H1 (cell line): Measurements from ENCODE around the gene SMAP1. TPM values are rescaled to one million over a fixed set of nuclear protein-coding genes. Genes with fewer than 3 reads are reported as not detected.

Source experiments
- CTCF ChIA-PET: fragments of 300-600 bp; sonication (Branson Sonifier 250); formaldehyde crosslinking; loops from one replicate; lab custom pipeline; 2021; ENCODE audit not compliant: partially characterized antibody; lab: Charles Lee
- POLR2A ChIA-PET: fragments of 300-600 bp; sonication (Branson Sonifier 250); formaldehyde crosslinking; loops from one replicate; lab custom pipeline; 2021; ENCODE audit warnings: inconsistent platforms; ENCODE audit not compliant: partially characterized antibody; lab: Charles Lee
- DNase-seq, 2 experiments: peaks; one replicate each; pipeline versions ENCODE4 v3.0.0 to v3.0.0-alpha.2; 2010 to 2022; ENCODE audit warnings: low spot score in 2 of 2, low read depth in 1 of 2, mixed read lengths in 1 of 2
- FAIRE-seq: peaks from 2 replicates; lab custom pipeline; 2011; peaks lifted over from hg19 to GRCh38; lab: Jason Lieb, UNC
- H2AFZ ChIP-seq: 2 replicates; pipeline ENCODE4 v1.8.1; 2012; ENCODE audit warnings: low read length, inconsistent platforms
- H2AK5ac ChIP-seq: 2 replicates; pipeline ENCODE4 v1.6.1; 2013; ENCODE audit warnings: low read depth, low read length
- H2BK120ac ChIP-seq: replicated peaks from 2 replicates; pipeline ENCODE3; 2013; ENCODE audit warnings: low read depth, low read length, inconsistent platforms
- H2BK12ac ChIP-seq: 2 replicates; pipeline ENCODE4 v1.6.1; 2013; ENCODE audit warnings: low read depth, low read length
- H2BK15ac ChIP-seq: 2 replicates; pipeline ENCODE4 v1.6.1; 2013; ENCODE audit warnings: low read length
- H2BK20ac ChIP-seq: 2 replicates; pipeline ENCODE4 v1.6.1; 2013; ENCODE audit warnings: low read length
- H2BK5ac ChIP-seq: 2 replicates; pipeline ENCODE4 v1.6.1; 2013; ENCODE audit warnings: low read depth, low read length
- H3K14ac ChIP-seq: 2 replicates; pipeline ENCODE4 v1.6.1; 2013; ENCODE audit warnings: inconsistent platforms; ENCODE audit not compliant: insufficient read length
- H3K18ac ChIP-seq: 2 replicates; pipeline ENCODE4 v1.6.1; 2013; ENCODE audit warnings: low read length; ENCODE audit errors: extremely low read depth
- H3K23ac ChIP-seq: 2 replicates; pipeline ENCODE4 v1.6.1; 2013; ENCODE audit warnings: inconsistent platforms; ENCODE audit not compliant: insufficient read length
- H3K23me2 ChIP-seq: 2 replicates; pipeline ENCODE4 v1.6.1; 2013; ENCODE audit warnings: low read depth, low read length
- H3K27ac ChIP-seq: 2 replicates; pipeline ENCODE4 v1.6.1; 2011; ENCODE audit warnings: low read depth, low read length, inconsistent platforms
- H3K27me3 ChIP-seq, 4 experiments: replicated peaks in 1 of 4; 1 replicate in 1 of 4; 2 replicates in 3 of 4; pipeline versions ENCODE4 v1.6.1 to v1.8.1; 2011 to 2013; ENCODE audit warnings: low read length in 3 of 4, mild to moderate bottlenecking in 3 of 4, inconsistent platforms in 2 of 4, mixed read lengths in 2 of 4, moderate library complexity in 1 of 4; ENCODE audit not compliant: control insufficient read depth in 3 of 4, insufficient read depth in 3 of 4; ENCODE audit errors: extremely low read depth in 1 of 4
- H3K36me3 ChIP-seq, 4 experiments: 2 replicates each; pipeline versions ENCODE4 v1.6.1 to v1.8.1; 2011 to 2013; ENCODE audit warnings: mild to moderate bottlenecking in 4 of 4, low read length in 3 of 4, moderate library complexity in 2 of 4, control low read depth in 1 of 4, inconsistent platforms in 1 of 4; ENCODE audit not compliant: insufficient read depth in 4 of 4, control insufficient read depth in 2 of 4
- H3K4ac ChIP-seq: replicated peaks from 2 replicates; pipeline ENCODE3; 2013; ENCODE audit warnings: low read length, low read depth, mixed read lengths, inconsistent platforms; ENCODE audit not compliant: insufficient read length
- H3K4me1 ChIP-seq, 4 experiments: replicated peaks in 1 of 4; 1 replicate in 1 of 4; 2 replicates in 3 of 4; pipeline versions ENCODE4 v1.6.1 to v1.8.1; 2011 to 2013; ENCODE audit warnings: low read length in 3 of 4, inconsistent platforms in 2 of 4, mixed read lengths in 1 of 4; ENCODE audit not compliant: insufficient read depth in 4 of 4, control insufficient read depth in 3 of 4
- H3K4me2 ChIP-seq, 2 experiments: 2 replicates each; pipeline versions ENCODE4 v1.6.1 to v1.8.1; 2011 to 2013; ENCODE audit warnings: low read depth in 2 of 2, low read length in 2 of 2, control low read depth in 1 of 2, inconsistent platforms in 1 of 2, mild to moderate bottlenecking in 1 of 2; ENCODE audit not compliant: insufficient read depth in 1 of 2
- H3K4me3 ChIP-seq, 4 experiments: fragments of 200-600, 300-600 bp in 1 of 4; sonication (generic), shearing (Covaris generic), sonication (Bioruptor Twin) in 1 of 4; 2 replicates each; pipeline versions ENCODE4 v1.5.1 to v1.8.1; 2011 to 2016; ENCODE audit warnings: low read length in 4 of 4, low read depth in 3 of 4, control low read depth in 2 of 4, inconsistent platforms in 2 of 4, mild to moderate bottlenecking in 2 of 4, mixed read lengths in 1 of 4, moderate library complexity in 1 of 4; ENCODE audit not compliant: insufficient read depth in 2 of 4; ENCODE audit errors: extremely low read depth in 1 of 4
- H3K56ac ChIP-seq: replicated peaks from 2 replicates; pipeline ENCODE3; 2013; ENCODE audit warnings: low read depth, mild to moderate bottlenecking, mixed read lengths, low read length, inconsistent platforms; ENCODE audit not compliant: insufficient read length
- H3K79me1 ChIP-seq: 2 replicates; pipeline ENCODE4 v1.6.1; 2013; ENCODE audit warnings: low read depth, low read length, control low read depth
- H3K79me2 ChIP-seq, 2 experiments: 2 replicates each; pipeline versions ENCODE4 v1.6.1 to v1.8.1; 2012 to 2013; ENCODE audit warnings: low read length in 2 of 2, mild to moderate bottlenecking in 2 of 2, inconsistent platforms in 1 of 2; ENCODE audit not compliant: insufficient read depth in 2 of 2, control insufficient read depth in 1 of 2
- H3K9ac ChIP-seq, 4 experiments: replicated peaks in 1 of 4; 1 replicate in 1 of 4; 2 replicates in 3 of 4; pipeline versions ENCODE4 v1.6.1 to v1.8.1; 2011 to 2013; ENCODE audit warnings: low read depth in 3 of 4, low read length in 3 of 4, control low read depth in 2 of 4, mild to moderate bottlenecking in 2 of 4, moderate library complexity in 2 of 4, inconsistent platforms in 1 of 4; ENCODE audit errors: extremely low read depth in 1 of 4
- H3K9me3 ChIP-seq, 2 experiments: 2 replicates each; pipeline versions ENCODE4 v1.6.1 to v1.8.1; 2012 to 2013; ENCODE audit warnings: mild to moderate bottlenecking in 2 of 2, moderate library complexity in 2 of 2, control low read depth in 1 of 2, inconsistent platforms in 1 of 2, low read depth in 1 of 2, low read length in 1 of 2, mixed read lengths in 1 of 2; ENCODE audit not compliant: insufficient read depth in 2 of 2
- H4K20me1 ChIP-seq, 2 experiments: replicated peaks in 1 of 2; 2 replicates each; pipeline versions ENCODE3 to v1.8.1; 2011 to 2013; ENCODE audit warnings: inconsistent platforms in 2 of 2, low read length in 2 of 2, mild to moderate bottlenecking in 1 of 2; ENCODE audit not compliant: insufficient read depth in 2 of 2, control insufficient read depth in 1 of 2
- H4K5ac ChIP-seq: 2 replicates; pipeline ENCODE4 v1.6.1; 2013; ENCODE audit warnings: low read length, low read depth, mixed read lengths, inconsistent platforms; ENCODE audit not compliant: insufficient read length
- H4K8ac ChIP-seq: 2 replicates; pipeline ENCODE4 v1.8.0; 2013; ENCODE audit warnings: mild to moderate bottlenecking, moderate library complexity, low read length, inconsistent platforms; ENCODE audit not compliant: insufficient read depth; ENCODE audit errors: extremely low read depth
- H4K91ac ChIP-seq: replicated peaks from 2 replicates; pipeline ENCODE3; 2013; ENCODE audit warnings: low read length, mixed read lengths, inconsistent platforms; ENCODE audit not compliant: insufficient read length
- CBX5 ChIP-seq: fragments of 300-800, 300-1000 bp; sonication (generic); IDR thresholded peaks from 2 replicates; pipeline ENCODE4 v1.7.1; 2016; ENCODE audit warnings: antibody characterized with exemption, low read length, low read depth
- HDAC6 ChIP-seq: IDR thresholded peaks from one replicate; pipeline ENCODE4 v1.7.1; 2012; ENCODE audit warnings: low read depth, mild to moderate bottlenecking, inconsistent platforms, low read length, moderate library complexity
- KDM5A ChIP-seq: fragments of 200-600 bp; IDR thresholded peaks from 2 replicates; pipeline ENCODE4 v1.7.1; 2012; ENCODE audit warnings: mild to moderate bottlenecking, low read length, inconsistent platforms, mixed read lengths
- NANOG ChIP-seq: IDR thresholded peaks from 2 replicates; pipeline ENCODE4 v1.6.1; 2011; ENCODE audit warnings: low read length, low read depth, mild to moderate bottlenecking, inconsistent platforms; ENCODE audit not compliant: insufficient read depth, poor library complexity, severe bottlenecking
- RAD21 ChIP-seq, 2 experiments: IDR thresholded peaks in 1 of 2; conservative IDR thresholded peaks in 1 of 2; 2 replicates each; pipeline ENCODE4 v1.6.1; 2011; ENCODE audit warnings: low read depth in 2 of 2, low read length in 2 of 2, improper control_type of control experiment in 1 of 2, inconsistent platforms in 1 of 2, mild to moderate bottlenecking in 1 of 2, moderate library complexity in 1 of 2
- RNF2 ChIP-seq: fragments of 200-900, 300-1000 bp; sonication (generic); IDR thresholded peaks from 2 replicates; pipeline ENCODE4 v1.7.1; 2016; ENCODE audit warnings: borderline replicate concordance, low read depth, mild to moderate bottlenecking, antibody characterized with exemption, low read length; ENCODE audit not compliant: poor library complexity, severe bottlenecking; ENCODE audit errors: missing control alignments
- SIN3A ChIP-seq, 2 experiments: IDR thresholded peaks in 1 of 2; conservative IDR thresholded peaks in 1 of 2; 2 replicates each; pipeline ENCODE4 v1.6.1; 2011 to 2012; ENCODE audit warnings: low read length in 2 of 2, improper control_type of control experiment in 1 of 2, low read depth in 1 of 2, mild to moderate bottlenecking in 1 of 2
- SUZ12 ChIP-seq: fragments of 200-600 bp; sonication (generic); IDR thresholded peaks from 2 replicates; pipeline ENCODE4 v1.6.1; 2012; ENCODE audit warnings: mild to moderate bottlenecking, inconsistent platforms, low read length, moderate library complexity, mixed read lengths
- TEAD4 ChIP-seq: IDR thresholded peaks from 2 replicates; pipeline ENCODE4 v1.6.1; 2012; ENCODE audit warnings: low read depth, low read length, inconsistent platforms, mixed read lengths
- USF2 ChIP-seq: IDR thresholded peaks from 2 replicates; pipeline ENCODE4 v1.6.1; 2011; ENCODE audit warnings: low read length, improper control_type of control experiment
- YY1 ChIP-seq: IDR thresholded peaks from 2 replicates; pipeline ENCODE4 v1.6.1; 2011; ENCODE audit warnings: low read depth, mild to moderate bottlenecking, low read length
- WGBS, 2 experiments: shearing (Covaris generic) in 1 of 2; methylation state at CpG; one replicate each; pipeline versions ENCODE4 v1.1.6 to v1.1.7; 2013 to 2015; ENCODE audit warnings: low lambda C conversion rate in 2 of 2, mixed read lengths in 2 of 2, inconsistent platforms in 1 of 2, low coverage in 1 of 2, missing lambda C conversion rate in 1 of 2; ENCODE audit not compliant: insufficient replicate concordance in 2 of 2, insufficient coverage in 1 of 2, insufficient read length in 1 of 2; ENCODE audit errors: extremely low coverage in 1 of 2, missing lambda C conversion rate in 1 of 2; 5-methylcytosine and 5-hydroxymethylcytosine counted together
- polyA plus RNA-seq, 7 experiments: library from polyadenylated mRNA; depleted of rRNA in 3 of 7; stranded (reverse) in 5 of 7; unstranded in 2 of 7; fragments of >200 nt in 5 of 7; fragments of 200-250 nt in 2 of 7; gene quantifications; 1 replicate in 5 of 7; 2 replicates in 1 of 7; 4 replicates in 1 of 7; pipeline versions ENCODE4 v1.2.1 to v1.2.3, GENCODE V29; 2011 to 2013; ENCODE audit warnings: missing spikeins in 2 of 7, mixed read lengths in 2 of 7
- total RNA-seq: library from RNA; stranded (reverse); fragmentation: NEBNext Ultra II Directional; extraction: Animal tissue kit (Norgen Biotek cat#: 25700); gene quantifications from 2 replicates; pipeline ENCODE4 v1.2.1, GENCODE V29; 2021
- TF ChIP-seq, protein P1 (sequence below): IDR thresholded peaks from 2 replicates; pipeline ENCODE4 v1.6.1; 2012; ENCODE audit warnings: inconsistent platforms

The SMAP1 gene
- total and polyA plus RNA-seq, 2 of the 8 experiments (the other 6 are each of a cell fraction or from before 2014, with no cell fraction given), result 18.8 to 32.4 TPM

- Histone ChIP-seq H4K91ac (no peak overlapping the region), H3K4me1 (no peaks in the 10 kb centered on the region), H3K9ac (no peak overlapping the region), H4K20me1 (no peaks in the 10 kb centered on the region), H2AFZ (no peak overlapping the region), H3K14ac (no peak overlapping the region), H2BK15ac (no peak overlapping the region), H2BK20ac (no peak overlapping the region), H3K23ac (no peak overlapping the region), H2BK120ac (no peak overlapping the region), H3K36me3 (no peaks in the 10 kb centered on the region), H4K8ac (no peak overlapping the region), H2BK5ac (no peak overlapping the region), H4K5ac (no peak overlapping the region), H3K4me3 (no peak overlapping the region), H3K79me1 (no peaks in the 10 kb centered on the region), H3K27ac (no peak overlapping the region), H3K23me2 (no peaks in the 10 kb centered on the region), H3K79me2 (no peaks in the 10 kb centered on the region), H3K56ac (no peak overlapping the region), H2BK12ac (no peak overlapping the region), H2AK5ac (no peak overlapping the region), H3K9me3 (no peaks in the 10 kb centered on the region), H3K4ac (no peak overlapping the region), H3K18ac (no peak overlapping the region), H3K27me3 (no peaks in the 10 kb centered on the region), H3K4me2 (no peak overlapping the region)
- CTCF ChIA-PET, result no interaction called here
- POLR2A ChIA-PET, result no interaction called here
- DNase-seq, result no peak
- FAIRE-seq, result no peak
- 81% methylated on average over 1 of the region's 1 CpG; no CpG with 5 or more reads in 1 of the 2 experiments for WGBS, 2 experiments
- TF ChIP-seq, protein P1, sequence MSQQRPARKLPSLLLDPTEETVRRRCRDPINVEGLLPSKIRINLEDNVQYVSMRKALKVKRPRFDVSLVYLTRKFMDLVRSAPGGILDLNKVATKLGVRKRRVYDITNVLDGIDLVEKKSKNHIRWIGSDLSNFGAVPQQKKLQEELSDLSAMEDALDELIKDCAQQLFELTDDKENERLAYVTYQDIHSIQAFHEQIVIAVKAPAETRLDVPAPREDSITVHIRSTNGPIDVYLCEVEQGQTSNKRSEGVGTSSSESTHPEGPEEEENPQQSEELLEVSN, result no peak
- TF ChIP-seq HDAC6, result no peak
- TF ChIP-seq KDM5A, result no peak
- TF ChIP-seq SIN3A (conservative IDR thresholded peaks at IDR 0.05 in 1 of 2, IDR thresholded peaks at IDR 0.05 in 1 of 2; ENCODE audit: low read depth in 1 of 2, low read length in 2 of 2), result no peak
- no peak for TF ChIP-seq TEAD4
- no peak for TF ChIP-seq NANOG
- no peak for TF ChIP-seq YY1
- no peak for TF ChIP-seq RAD21 (IDR thresholded peaks at IDR 0.05 in 1 of 2, conservative IDR thresholded peaks at IDR 0.05 in 1 of 2; ENCODE audit: low read depth in 2 of 2, low read length in 2 of 2)
- no peak for TF ChIP-seq CBX5
- no peak for TF ChIP-seq RNF2
- TF ChIP-seq SUZ12, result no peak
- no peak for TF ChIP-seq USF2
Measured at GRCh38 chr6:70638468-70638867, 29.2 kb upstream of the SMAP1 start.
